HEK293 (cell line): ENCODE data around the gene GZF1.
A peak's percentile ranks its signal among the peaks of the same experiment; 100 is the strongest.

Source experiments
- CTCF ChIA-PET: fragments of 350-600 bp; formaldehyde crosslinking; extraction: SDS; loops from one replicate; lab custom pipeline; 2021; ENCODE audit warnings: antibody characterized with exemption; lab: Yijun Ruan, JAX
- POLR2A ChIA-PET: fragments of 300-600 bp; formaldehyde crosslinking; extraction: SDS; loops from one replicate; lab custom pipeline; 2020; ENCODE audit warnings: antibody characterized with exemption, inconsistent platforms; lab: Yijun Ruan, JAX
- H3K27ac ChIP-seq: fragments of 200-500 bp; sonication (Bioruptor generic); 2 replicates; pipeline ENCODE4 v1.5.1; 2014; ENCODE audit warnings: low read depth, low read length, control low read depth, inconsistent platforms; ENCODE audit errors: extremely low read depth
- H3K36me3 ChIP-seq, 2 experiments: fragments of 200-500 bp in 1 of 2; sonication (Bioruptor generic) in 1 of 2; 1 replicate in 1 of 2; 2 replicates in 1 of 2; pipeline ENCODE4 v1.5.1; 2014 to 2017; ENCODE audit warnings: inconsistent platforms in 2 of 2, low read length in 2 of 2; ENCODE audit not compliant: control insufficient read depth in 2 of 2, insufficient read depth in 1 of 2
- H3K4me1 ChIP-seq: fragments of 200-500 bp; sonication (Bioruptor generic); 2 replicates; pipeline ENCODE4 v1.5.1; 2014; ENCODE audit warnings: mild to moderate bottlenecking, low read length, inconsistent platforms; ENCODE audit not compliant: control insufficient read depth, insufficient read depth
- H3K4me3 ChIP-seq: 2 replicates; pipeline ENCODE4 v1.5.1; 2011; ENCODE audit warnings: low read depth, mild to moderate bottlenecking, control low read depth, low read length, moderate library complexity
- H3K9me3 ChIP-seq: fragments of 200-500 bp; sonication (Bioruptor generic); 2 replicates; pipeline ENCODE4 v1.5.1; 2014; ENCODE audit warnings: low read depth, low read length, inconsistent platforms; ENCODE audit not compliant: control insufficient read depth, insufficient read depth
- ATF2 ChIP-seq: fragments of 450-650 bp; formaldehyde crosslinking; IDR thresholded peaks from 2 replicates; pipeline ENCODE4 v1.5.1; 2016; ENCODE audit warnings: missing biosample characterization, missing genetic modification characterization, low read depth
- FEZF1 ChIP-seq: fragments of 450-650 bp; formaldehyde crosslinking; IDR thresholded peaks from 2 replicates; pipeline ENCODE4 v1.5.1; 2016; ENCODE audit warnings: missing biosample characterization, missing genetic modification characterization
- GFI1B ChIP-seq: fragments of 450-650 bp; formaldehyde crosslinking; IDR thresholded peaks from 2 replicates; pipeline ENCODE4 v1.5.1; 2016; ENCODE audit warnings: missing biosample characterization, missing genetic modification characterization
- GLI4 ChIP-seq: fragments of 450-650 bp; formaldehyde crosslinking; IDR thresholded peaks from 2 replicates; pipeline ENCODE4 v1.5.1; 2016; ENCODE audit warnings: missing biosample characterization, missing genetic modification characterization
- PBX3 ChIP-seq: sonication (generic); formaldehyde crosslinking; IDR thresholded peaks from 2 replicates; pipeline ENCODE4 v1.8.1; 2022; ENCODE audit warnings: mild to moderate bottlenecking, moderate library complexity, missing genetic modification reagents
- PRDM1 ChIP-seq: fragments of 450-650 bp; formaldehyde crosslinking; IDR thresholded peaks from 2 replicates; pipeline ENCODE4; 2016; ENCODE audit warnings: missing biosample characterization, missing genetic modification characterization
- SP7 ChIP-seq: fragments of 450-650 bp; formaldehyde crosslinking; IDR thresholded peaks from 2 replicates; pipeline ENCODE4 v1.5.1; 2016; ENCODE audit warnings: missing biosample characterization, missing genetic modification characterization
- ZEB2 ChIP-seq: fragments of 450-650 bp; formaldehyde crosslinking; IDR thresholded peaks from 2 replicates; pipeline ENCODE4 v1.5.1; 2016; ENCODE audit warnings: missing biosample characterization, missing genetic modification characterization
- ZFP69B ChIP-seq: fragments of 450-650 bp; formaldehyde crosslinking; IDR thresholded peaks from 2 replicates; pipeline ENCODE4 v1.5.1; 2016; ENCODE audit warnings: missing biosample characterization, missing genetic modification characterization
- ZNF121 ChIP-seq: fragments of 450-650 bp; formaldehyde crosslinking; IDR thresholded peaks from 2 replicates; pipeline ENCODE4 v1.5.1; 2016; ENCODE audit warnings: missing biosample characterization, missing genetic modification characterization
- ZNF214 ChIP-seq: fragments of 450-650 bp; formaldehyde crosslinking; IDR thresholded peaks from 2 replicates; pipeline ENCODE4 v1.5.1; 2017; ENCODE audit warnings: missing biosample characterization, mild to moderate bottlenecking, missing genetic modification characterization, borderline replicate concordance
- ZNF223 ChIP-seq: fragments of 450-650 bp; formaldehyde crosslinking; IDR thresholded peaks from 2 replicates; pipeline ENCODE4 v1.5.1; 2016; ENCODE audit warnings: missing biosample characterization, missing genetic modification characterization
- ZNF311 ChIP-seq: fragments of 450-650 bp; formaldehyde crosslinking; IDR thresholded peaks from 2 replicates; pipeline ENCODE4 v1.5.1; 2017; ENCODE audit warnings: missing biosample characterization, missing genetic modification characterization, borderline replicate concordance
- ZNF341 ChIP-seq: fragments of 450-650 bp; formaldehyde crosslinking; IDR thresholded peaks from 2 replicates; pipeline ENCODE4; 2016; ENCODE audit warnings: low read depth, missing biosample characterization, missing genetic modification characterization
- ZNF350 ChIP-seq: fragments of 450-650 bp; formaldehyde crosslinking; IDR thresholded peaks from 2 replicates; pipeline ENCODE4 v1.5.0; 2017; ENCODE audit warnings: missing biosample characterization, mild to moderate bottlenecking, missing genetic modification characterization
- ZNF366 ChIP-seq: fragments of 450-650 bp; formaldehyde crosslinking; conservative IDR thresholded peaks from 2 replicates; pipeline ENCODE4 v1.5.1; 2016; ENCODE audit warnings: missing biosample characterization, missing genetic modification characterization
- ZNF514 ChIP-seq: fragments of 450-650 bp; formaldehyde crosslinking; IDR thresholded peaks from 2 replicates; pipeline ENCODE4 v1.5.1; 2016; ENCODE audit warnings: missing biosample characterization, missing genetic modification characterization
- ZNF549 ChIP-seq: fragments of 450-650 bp; IDR thresholded peaks from 2 replicates; pipeline ENCODE4 v1.5.1; 2018; ENCODE audit warnings: missing biosample characterization, missing genetic modification characterization, mild to moderate bottlenecking, inconsistent platforms, moderate library complexity
- ZNF600 ChIP-seq: fragments of 450-650 bp; formaldehyde crosslinking; IDR thresholded peaks from 2 replicates; pipeline ENCODE4 v1.5.1; 2016; ENCODE audit warnings: missing biosample characterization, missing genetic modification characterization
- ZNF629 ChIP-seq: fragments of 450-650 bp; formaldehyde crosslinking; IDR thresholded peaks from 2 replicates; pipeline ENCODE4 v1.5.1; 2017; ENCODE audit warnings: missing biosample characterization, missing genetic modification characterization
- ZNF677 ChIP-seq: fragments of 450-650 bp; IDR thresholded peaks from 2 replicates; pipeline ENCODE4 v1.5.0; 2018; ENCODE audit warnings: missing biosample characterization, mild to moderate bottlenecking, missing genetic modification characterization, moderate library complexity
- ZNF837 ChIP-seq: fragments of 450-650 bp; formaldehyde crosslinking; IDR thresholded peaks from 2 replicates; pipeline ENCODE4 v1.5.1; 2016; ENCODE audit warnings: missing biosample characterization, missing genetic modification characterization
- ZSCAN18 ChIP-seq: fragments of 450-650 bp; formaldehyde crosslinking; IDR thresholded peaks from 2 replicates; pipeline ENCODE4 v1.5.1; 2016; ENCODE audit warnings: missing biosample characterization, missing genetic modification characterization

GZF1 gene

GRCh38 chr20:23365390-23366165 lies 3.6 kb downstream of the GZF1 start (continued):
- no peak for TF ChIP-seq ZFP69B (tag by site-specific recombination)
- TF ChIP-seq, all 188 proteins: peak for 0

GRCh38 chr20:23366384-23366783 lies 4.4 kb downstream of the GZF1 start:
- peaks cover 0 to 71% of the 10 kb centered on the region in 2 experiments; a peak in 2 of 3 replicates for H3K36me3 ChIP-seq

GRCh38 chr20:23367770-23368169 lies 5.8 kb downstream of the GZF1 start:
- Histone ChIP-seq H3K4me1 (peaks cover 2% of the 10 kb centered on the region; the same call in 1 of the 2 replicates), H3K36me3 (peaks cover 0 to 84% of the 10 kb centered on the region in 2 experiments; a peak in 2 of 3 replicates), H3K9me3 (no peaks in the 10 kb centered on the region), H3K4me3 (no peak overlapping the region), H3K27ac (no peak overlapping the region)
- ChIA-PET CTCF (interaction anchor here (1.5 kb wide), 1 partner anchor 79 kb away, joined by 3 read pairs; no protein-coding TSS in a partner anchor), POLR2A (no interaction called here)
- peak; percentile 51; the same call in 1 of the 2 replicates for TF ChIP-seq ZNF629 (tag by site-specific recombination)
- TF ChIP-seq SP7 = peak; percentile 43; the same call in 1 of the 2 replicates
- TF ChIP-seq ZNF350 (tag by site-specific recombination) = no peak

More at GRCh38 chr20:23366384-23366783, 4.4 kb downstream of the GZF1 start:
- no peak overlapping the region for H3K4me3 ChIP-seq
- TF ChIP-seq ZNF214 = no peak
- TF ChIP-seq FEZF1 (tag by site-specific recombination) = no peak
- TF ChIP-seq ZSCAN18 (tag by site-specific recombination) = no peak
- TF ChIP-seq ZNF837 = no peak
- TF ChIP-seq ZNF549 (tag by site-specific recombination) = no peak
- no peak for TF ChIP-seq ZEB2 (tag by site-specific recombination)
- TF ChIP-seq ZNF629 (tag by site-specific recombination) = peak; percentile 75
- peak; percentile 74; the same call in 1 of the 2 replicates for TF ChIP-seq ATF2
- no peak for TF ChIP-seq PBX3
- TF ChIP-seq GLI4 (tag by site-specific recombination) = no peak
- TF ChIP-seq ZNF311 (tag by site-specific recombination) = no peak
- no peak for TF ChIP-seq ZNF677 (tag by site-specific recombination)
- no peak for TF ChIP-seq ZNF341 (tag by site-specific recombination)
- no peak for TF ChIP-seq ZNF121 (tag by site-specific recombination)
- TF ChIP-seq ZNF366 (tag by site-specific recombination) = peak; percentile 32; the same call in 1 of the 2 replicates
- TF ChIP-seq ZNF514 (tag by site-specific recombination) = no peak
- TF ChIP-seq GFI1B (tag by site-specific recombination) = no peak
- TF ChIP-seq ZNF223 = no peak
- TF ChIP-seq ZNF600 = no peak
- 0 out of 2 replicates have a peak, but pooled peaks have one; percentile 15 for TF ChIP-seq PRDM1 (tag by site-specific recombination)
- H3K4me1 ChIP-seq = peaks cover 2% of the 10 kb centered on the region; the same call in 1 of the 2 replicates
- H3K27ac ChIP-seq = no peak overlapping the region
- POLR2A ChIA-PET = no interaction called here
- CTCF ChIA-PET = no interaction called here
- no peaks in the 10 kb centered on the region for H3K9me3 ChIP-seq
